HG03066 (cell line): ENCODE results near the gene JAML.

ENCODE experiments used
- ATAC-seq: cut with Tn5 transposase; IDR thresholded peaks from one replicate; pipeline ENCODE4 v1.9.1; 2021; ENCODE audit warnings: low read depth; ENCODE audit not compliant: unreplicated experiment

The JAML gene

DNA sequence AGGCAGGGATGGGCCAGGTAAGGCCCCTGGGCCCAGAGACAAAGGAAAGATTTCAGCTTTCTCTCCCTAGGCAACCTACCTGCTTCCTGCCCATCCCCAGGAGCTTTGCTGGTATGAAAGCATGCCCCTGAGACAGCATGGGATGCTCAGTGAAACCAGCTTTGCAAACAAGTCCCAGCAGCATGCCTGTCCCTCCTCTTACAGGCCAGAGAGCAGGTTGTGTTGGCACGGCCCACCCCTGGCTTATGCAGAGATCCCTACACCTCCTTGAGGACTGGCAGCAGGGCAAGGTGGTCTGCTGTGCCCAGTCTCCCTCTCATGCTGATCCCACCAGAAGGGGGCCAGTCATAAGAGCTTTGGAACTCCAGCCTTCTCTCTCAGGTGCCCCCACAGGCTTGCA, 75.3 kb downstream of the JAML start:
- ATAC-seq, result no peak

DNA sequence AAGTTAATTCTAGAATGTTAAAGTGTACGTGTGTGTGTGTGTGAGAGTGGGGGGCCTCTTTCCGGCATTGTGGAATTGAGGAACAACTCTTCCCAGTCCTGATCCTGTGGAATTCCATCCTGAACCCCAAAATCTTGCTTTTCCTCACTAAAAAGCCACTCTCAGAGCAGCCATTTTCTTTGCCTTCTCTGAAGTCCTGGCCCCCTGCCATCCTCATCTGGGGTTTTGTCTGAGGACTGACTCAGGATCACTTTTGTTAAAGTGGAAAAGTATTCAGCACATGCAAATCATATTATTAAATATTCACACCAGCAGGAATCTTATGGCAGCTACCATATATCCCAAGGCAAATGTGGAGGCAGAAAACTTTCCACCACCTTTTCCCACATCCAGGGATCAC, 76.0 kb downstream of the JAML start:
- no peak for ATAC-seq

DNA sequence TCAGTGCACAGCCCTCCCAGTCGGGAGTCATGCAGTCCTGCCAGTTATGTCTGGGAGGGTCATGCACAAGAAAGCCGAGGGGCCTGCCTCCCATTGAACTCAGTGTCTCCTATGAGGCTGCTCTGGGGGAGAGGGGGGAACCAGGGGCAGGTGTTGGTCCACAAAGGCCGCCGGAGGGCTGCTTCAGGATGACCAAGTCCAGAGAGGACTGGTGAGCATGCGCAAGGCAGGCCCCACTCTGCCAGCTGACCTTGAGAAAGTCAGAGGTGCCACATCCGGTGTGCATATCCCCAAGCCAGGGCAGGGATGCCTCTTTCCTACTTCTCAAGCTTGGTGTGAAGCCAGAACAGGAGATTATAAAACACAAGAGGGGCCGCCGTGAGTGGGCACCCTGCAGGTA, 76.6 kb downstream of the JAML start:
- ATAC-seq, result no peak

DNA sequence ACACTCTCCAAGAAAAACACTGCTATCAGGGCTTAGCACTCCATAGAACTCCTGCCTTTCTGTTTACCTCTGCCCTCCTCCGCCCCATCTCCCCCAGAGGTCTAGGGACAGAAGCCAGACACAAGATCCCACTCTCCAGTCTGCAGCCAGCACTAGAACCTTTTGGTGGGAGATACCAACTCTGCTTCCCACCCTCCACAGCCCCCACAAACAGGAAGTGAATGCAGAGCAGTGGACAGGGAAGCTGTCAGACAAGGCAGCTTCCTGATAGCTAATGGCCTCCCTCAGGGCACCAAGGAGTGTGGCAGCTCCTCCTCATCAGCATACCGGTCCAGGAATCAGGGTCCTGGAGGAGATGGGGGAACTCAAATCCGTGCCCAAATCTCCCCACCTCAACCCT, 77.3 kb downstream of the JAML start:
- no peak for ATAC-seq

DNA sequence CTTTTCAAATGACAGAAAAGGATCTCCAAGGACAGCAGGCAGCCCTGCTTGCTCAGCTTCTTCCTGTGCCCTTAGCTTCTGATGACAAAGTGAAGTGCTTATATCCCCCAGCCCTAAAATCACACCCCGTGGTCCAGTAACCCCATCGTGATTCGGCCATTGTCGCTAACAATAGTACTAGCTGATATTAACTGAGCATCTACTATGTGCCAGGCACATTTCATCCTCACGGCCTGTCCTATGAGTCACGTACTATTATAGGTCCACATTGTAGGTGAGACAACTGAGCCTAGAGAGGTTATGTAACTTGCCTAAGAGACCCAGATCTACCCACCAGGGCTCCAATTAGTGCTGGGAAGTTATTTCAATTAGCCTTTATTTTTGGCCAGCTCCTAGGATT, 78.3 kb downstream of the JAML start:
- no peak for ATAC-seq

DNA sequence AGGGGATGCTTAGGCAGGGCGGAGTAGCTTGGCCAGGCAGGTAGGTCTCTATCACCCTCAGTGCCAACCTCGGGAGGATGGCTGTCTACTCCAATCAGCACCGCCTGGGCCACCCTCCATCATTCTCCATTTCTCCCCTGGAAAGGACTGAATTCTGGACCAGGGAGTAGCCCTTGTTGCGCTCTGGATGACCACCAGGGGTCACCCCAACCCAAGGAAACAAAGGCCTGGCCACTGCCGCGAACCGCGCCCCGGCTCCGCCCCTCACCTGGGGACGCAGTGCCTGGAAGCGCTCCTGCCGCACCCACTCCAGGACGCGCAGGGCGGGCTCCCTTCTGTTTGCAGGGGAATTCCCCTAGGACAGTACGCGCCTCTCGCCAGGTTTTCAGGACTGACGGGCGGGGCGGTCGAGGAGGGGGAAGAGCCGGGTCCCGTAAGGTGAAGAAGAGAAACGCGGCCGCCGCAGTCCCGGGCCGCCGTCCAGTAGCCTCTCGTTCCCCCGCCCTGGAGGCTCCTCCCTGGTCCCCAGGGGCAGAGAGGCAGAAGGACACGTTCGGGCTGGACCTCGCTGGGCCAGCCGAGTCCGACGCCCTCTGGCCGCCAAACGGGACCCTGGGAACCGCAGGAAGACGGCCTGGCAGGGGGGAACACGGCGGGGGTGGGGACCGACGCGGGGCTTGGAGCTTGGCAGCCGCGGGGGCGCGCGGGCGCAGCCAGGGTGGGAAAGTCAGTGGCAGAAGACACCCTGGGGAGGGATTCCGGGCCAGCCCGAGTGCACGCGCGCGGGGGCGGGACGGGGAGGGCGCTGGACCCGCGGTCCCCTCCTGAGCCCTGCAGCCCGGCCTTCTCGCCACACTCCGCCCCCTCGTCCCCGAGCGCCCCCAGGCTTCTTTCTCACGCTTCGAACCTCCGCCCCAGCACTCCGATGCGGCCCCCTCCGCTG, 79.3 kb downstream of the JAML start:
- ATAC-seq, result peak; percentile 78

DNA sequence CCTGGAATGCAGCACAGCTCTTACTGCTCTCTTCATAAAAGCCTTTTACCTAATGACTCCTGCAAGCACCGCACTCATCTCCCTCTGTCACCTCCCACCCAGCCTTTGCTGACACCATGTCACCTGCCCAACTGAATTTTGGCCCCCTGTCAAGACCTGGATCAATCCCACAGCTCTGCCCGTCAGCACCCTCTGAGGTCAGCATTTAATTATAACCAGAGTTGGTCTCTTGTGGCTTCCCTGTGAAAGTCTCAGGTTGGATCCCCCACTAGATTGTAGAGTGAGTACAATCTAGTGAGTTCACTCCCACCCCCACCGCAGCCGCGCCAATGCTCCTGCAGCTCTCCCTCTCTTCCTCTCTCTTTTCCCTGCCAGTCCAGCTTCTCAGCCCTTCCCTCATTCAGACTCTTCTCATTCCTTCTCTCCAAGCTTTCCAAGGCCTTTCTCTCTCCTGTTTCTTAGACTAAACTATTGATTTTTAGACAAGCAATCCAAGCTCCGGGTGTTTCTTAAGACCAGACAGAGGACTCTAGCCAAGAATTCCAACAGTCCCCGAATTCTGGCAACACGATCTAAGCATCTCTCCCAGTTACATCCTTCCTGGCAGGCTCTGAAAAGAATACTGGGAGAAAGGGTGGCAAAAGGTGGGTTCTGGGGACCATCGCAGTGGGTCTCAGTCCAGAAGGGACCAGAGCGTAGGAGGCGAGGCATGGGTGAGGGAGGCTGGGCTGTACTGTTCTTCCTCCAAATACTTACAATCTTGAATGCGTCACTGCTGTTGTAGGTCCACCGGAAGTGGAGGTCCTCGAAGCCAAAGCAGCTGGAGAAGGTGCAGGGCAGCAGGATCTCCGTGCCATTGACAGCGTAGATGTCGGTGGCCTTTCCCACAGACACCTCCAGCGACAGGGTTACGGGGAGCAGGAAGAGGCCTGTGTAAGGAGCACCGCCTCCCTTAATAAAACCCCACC, 80.2 kb downstream of the JAML start:
- no peak for ATAC-seq
